DND-41 (cell line): ENCODE results near the gene KDM6B.

Experiments used
- CTCF ChIP-seq: IDR thresholded peaks from 2 replicates; pipeline ENCODE4 v1.5.1; 2012; ENCODE audit warnings: borderline replicate concordance, low read length, moderate library complexity, mild to moderate bottlenecking; ENCODE audit not compliant: poor library complexity, severe bottlenecking; ENCODE audit errors: extremely low read depth
- EZH2 ChIP-seq: IDR thresholded peaks from 3 replicates; pipeline ENCODE4 v1.6.1; 2012; ENCODE audit warnings: borderline replicate concordance, low read depth, mild to moderate bottlenecking, moderate library complexity, low read length, inconsistent platforms; ENCODE audit not compliant: severe bottlenecking

GRCh38 chr17:7859028-7859427 lies 25.0 kb downstream of the KDM6B start:
- TF ChIP-seq CTCF, result no peak
- no peak for TF ChIP-seq EZH2
